Measurements from ENCODE around the gene CCDC141. TPM values are rescaled to one million over a fixed set of nuclear protein-coding genes. Genes with fewer than 3 reads are reported as not detected.

The CCDC141 gene
- total RNA-seq, 1 donor, result not detected

GRCh38 chr2:178836807-178837206 is 213.1 kb downstream of the CCDC141 start:
- no peaks in the 10 kb centered on the region for H3K9me3 ChIP-seq (ENCODE audit: low read depth, low read length)
- no peaks in the 10 kb centered on the region for H3K27me3 ChIP-seq (ENCODE audit: insufficient read depth, low read length)
- no peak overlapping the region for H2AFZ ChIP-seq (ENCODE audit: low read length)
- no peaks in the 10 kb centered on the region for H3K79me2 ChIP-seq (ENCODE audit: insufficient read depth, low read length)
- H3K27ac ChIP-seq (ENCODE audit: low read depth, low read length), result no peak overlapping the region
- H3K4me3 ChIP-seq (ENCODE audit: insufficient read depth, low read length), result no peak overlapping the region
- no peak overlapping the region for H3K4me2 ChIP-seq (ENCODE audit: insufficient read depth, low read length)
- no peak for DNase-seq (ENCODE audit: insufficient read length, low spot score, missing footprints)
- H3K36me3 ChIP-seq (ENCODE audit: insufficient read depth, low read length), result no peaks in the 10 kb centered on the region
- H3K4me1 ChIP-seq (ENCODE audit: insufficient read depth, low read length), result no peaks in the 10 kb centered on the region
- no peak for TF ChIP-seq CTCF (IDR thresholded peaks at IDR 0.05; ENCODE audit: extremely low read depth, low read depth, low read length)
- no peaks in the 10 kb centered on the region for H4K20me1 ChIP-seq (ENCODE audit: insufficient read depth, low read length)

- Histone ChIP-seq H3K36me3 (ENCODE audit: insufficient read depth, low read length) (no peaks in the 10 kb centered on the region), H3K4me2 (ENCODE audit: insufficient read depth, low read length) (no peak overlapping the region), H2AFZ (ENCODE audit: low read length) (no peak overlapping the region), H4K20me1 (ENCODE audit: insufficient read depth, low read length) (no peaks in the 10 kb centered on the region), H3K79me2 (ENCODE audit: insufficient read depth, low read length) (no peaks in the 10 kb centered on the region), H3K27ac (ENCODE audit: low read depth, low read length) (no peak overlapping the region), H3K4me3 (ENCODE audit: insufficient read depth, low read length) (no peak overlapping the region), H3K4me1 (ENCODE audit: insufficient read depth, low read length) (no peaks in the 10 kb centered on the region), H3K27me3 (ENCODE audit: insufficient read depth, low read length) (no peaks in the 10 kb centered on the region), H3K9me3 (ENCODE audit: low read depth, low read length) (no peaks in the 10 kb centered on the region)
- no peak for DNase-seq (ENCODE audit: insufficient read length, low spot score, missing footprints)
- TF ChIP-seq CTCF (IDR thresholded peaks at IDR 0.05; ENCODE audit: extremely low read depth, low read depth, low read length), result no peak
Measured at GRCh38 chr2:178834086-178834485, 215.9 kb downstream of the CCDC141 start.

- TF ChIP-seq CTCF (IDR thresholded peaks at IDR 0.05; ENCODE audit: extremely low read depth, low read depth, low read length), result no peak
- DNase-seq (ENCODE audit: insufficient read length, low spot score, missing footprints), result no peak
- Histone ChIP-seq H3K27me3 (ENCODE audit: insufficient read depth, low read length) (no peaks in the 10 kb centered on the region), H3K4me2 (ENCODE audit: insufficient read depth, low read length) (no peak overlapping the region), H4K20me1 (ENCODE audit: insufficient read depth, low read length) (no peaks in the 10 kb centered on the region), H3K36me3 (ENCODE audit: insufficient read depth, low read length) (no peaks in the 10 kb centered on the region), H3K4me3 (ENCODE audit: insufficient read depth, low read length) (no peak overlapping the region), H3K4me1 (ENCODE audit: insufficient read depth, low read length) (peaks cover 1% of the 10 kb centered on the region), H3K9me3 (ENCODE audit: low read depth, low read length) (no peaks in the 10 kb centered on the region), H3K79me2 (ENCODE audit: insufficient read depth, low read length) (no peaks in the 10 kb centered on the region), H3K27ac (ENCODE audit: low read depth, low read length) (no peak overlapping the region), H2AFZ (ENCODE audit: low read length) (no peak overlapping the region)
Measured at GRCh38 chr2:178833382-178833781, 216.6 kb downstream of the CCDC141 start.

- Histone ChIP-seq H3K36me3 (ENCODE audit: insufficient read depth, low read length) (no peaks in the 10 kb centered on the region), H3K79me2 (ENCODE audit: insufficient read depth, low read length) (no peaks in the 10 kb centered on the region), H3K9me3 (ENCODE audit: low read depth, low read length) (no peaks in the 10 kb centered on the region), H3K27me3 (ENCODE audit: insufficient read depth, low read length) (no peaks in the 10 kb centered on the region), H3K4me2 (ENCODE audit: insufficient read depth, low read length) (no peak overlapping the region), H2AFZ (ENCODE audit: low read length) (no peak overlapping the region), H3K4me1 (ENCODE audit: insufficient read depth, low read length) (peaks cover 16% of the 10 kb centered on the region), H3K27ac (ENCODE audit: low read depth, low read length) (no peak overlapping the region), H4K20me1 (ENCODE audit: insufficient read depth, low read length) (no peaks in the 10 kb centered on the region), H3K4me3 (ENCODE audit: insufficient read depth, low read length) (no peak overlapping the region)
- no peak for DNase-seq (ENCODE audit: insufficient read length, low spot score, missing footprints)
- TF ChIP-seq CTCF (IDR thresholded peaks at IDR 0.05; ENCODE audit: extremely low read depth, low read depth, low read length), result no peak
Measured at GRCh38 chr2:178830451-178830850, 219.5 kb downstream of the CCDC141 start.
